H9 (cell line): ENCODE measurements around the gene UBQLN4. TPM values are rescaled to one million over a fixed set of nuclear protein-coding genes. Genes with fewer than 3 reads are reported as not detected.
A peak's percentile ranks its signal among the peaks of the same experiment; 100 is the strongest.

Experiments used
- DNase-seq: peaks from one replicate; pipeline ENCODE4 v3.0.0-alpha.2; 2017
- H2AFZ ChIP-seq: one replicate; pipeline ENCODE4 v1.6.1; 2013; ENCODE audit warnings: mild to moderate bottlenecking, low read length, control low read depth, moderate library complexity
- H2AK5ac ChIP-seq: 2 replicates; pipeline ENCODE4 v1.6.1; 2013; ENCODE audit warnings: low read length, control low read depth, mixed read lengths; ENCODE audit not compliant: insufficient read length
- H2BK120ac ChIP-seq: one replicate; pipeline ENCODE4 v1.6.1; 2013; ENCODE audit warnings: low read depth, mild to moderate bottlenecking, low read length, control low read depth, inconsistent platforms; ENCODE audit not compliant: poor library complexity, severe bottlenecking
- H2BK12ac ChIP-seq: 2 replicates; pipeline ENCODE4 v1.6.1; 2013; ENCODE audit warnings: low read length, control low read depth, mixed read lengths, low read depth; ENCODE audit not compliant: insufficient read length
- H2BK15ac ChIP-seq: 2 replicates; pipeline ENCODE4 v1.6.1; 2013; ENCODE audit warnings: low read depth, low read length, control low read depth
- H2BK20ac ChIP-seq: one replicate; pipeline ENCODE4 v1.6.1; 2013; ENCODE audit warnings: low read depth, mild to moderate bottlenecking, low read length, control low read depth, inconsistent platforms; ENCODE audit not compliant: poor library complexity, severe bottlenecking
- H2BK5ac ChIP-seq: 2 replicates; pipeline ENCODE4 v1.6.1; 2013; ENCODE audit warnings: low read length, control low read depth, mixed read lengths; ENCODE audit not compliant: insufficient read length
- H3K14ac ChIP-seq: 2 replicates; pipeline ENCODE4 v1.6.1; 2013; ENCODE audit warnings: low read length, control low read depth; ENCODE audit not compliant: insufficient read depth
- H3K18ac ChIP-seq: 2 replicates; pipeline ENCODE4 v1.6.1; 2013; ENCODE audit warnings: low read depth, mild to moderate bottlenecking, mixed read lengths, low read length, control low read depth; ENCODE audit not compliant: insufficient read length
- H3K23ac ChIP-seq: 2 replicates; pipeline ENCODE4 v1.6.1; 2013; ENCODE audit warnings: low read length, control low read depth, mixed read lengths, low read depth; ENCODE audit not compliant: insufficient read length
- H3K23me2 ChIP-seq: 2 replicates; pipeline ENCODE4 v1.6.1; 2013; ENCODE audit warnings: low read depth, mild to moderate bottlenecking, mixed read lengths, low read length, control low read depth; ENCODE audit not compliant: insufficient read length, poor library complexity, severe bottlenecking
- H3K27ac ChIP-seq: 2 replicates; pipeline ENCODE4 v1.5.1; 2013; ENCODE audit warnings: low read length, control low read depth, mixed read lengths, low read depth; ENCODE audit not compliant: insufficient read length
- H3K27me3 ChIP-seq: 2 replicates; pipeline ENCODE4 v1.6.1; 2013; ENCODE audit warnings: low read length, control low read depth, inconsistent platforms; ENCODE audit not compliant: insufficient read depth
- H3K4ac ChIP-seq: 2 replicates; pipeline ENCODE4 v1.6.1; 2013; ENCODE audit warnings: low read depth, mild to moderate bottlenecking, control low read depth, inconsistent platforms, low read length, moderate library complexity
- H3K4me1 ChIP-seq: 2 replicates; pipeline ENCODE4 v1.6.1; 2013; ENCODE audit warnings: low read length, control low read depth, inconsistent platforms; ENCODE audit not compliant: insufficient read depth
- H3K4me2 ChIP-seq: 2 replicates; pipeline ENCODE4 v1.6.1; 2013; ENCODE audit warnings: low read length, control low read depth, mixed read lengths; ENCODE audit not compliant: insufficient read length, insufficient read depth
- H3K56ac ChIP-seq: 2 replicates; pipeline ENCODE4 v1.6.1; 2013; ENCODE audit warnings: low read depth, mild to moderate bottlenecking, mixed read lengths, low read length, control low read depth; ENCODE audit not compliant: insufficient read length
- H3K79me1 ChIP-seq: 2 replicates; pipeline ENCODE4 v1.6.1; 2013; ENCODE audit warnings: low read depth, mild to moderate bottlenecking, moderate library complexity, low read length, control low read depth, inconsistent platforms; ENCODE audit not compliant: insufficient read depth, poor library complexity, severe bottlenecking
- H3K79me2 ChIP-seq: 2 replicates; pipeline ENCODE4 v1.6.1; 2013; ENCODE audit warnings: low read length, control low read depth, inconsistent platforms; ENCODE audit not compliant: insufficient read depth
- H3K9ac ChIP-seq: 2 replicates; pipeline ENCODE4 v1.6.1; 2013; ENCODE audit warnings: low read length, control low read depth, mixed read lengths; ENCODE audit not compliant: insufficient read length; ENCODE audit errors: extremely low read depth
- H3K9me3 ChIP-seq: one replicate; pipeline ENCODE4 v1.6.1; 2013; ENCODE audit warnings: low read depth, low read length, inconsistent platforms; ENCODE audit not compliant: control insufficient read depth
- H3T11ph ChIP-seq: one replicate; pipeline ENCODE4 v1.6.1; 2013; ENCODE audit warnings: mild to moderate bottlenecking, low read length, control low read depth, inconsistent platforms
- H4K20me1 ChIP-seq: one replicate; pipeline ENCODE4 v1.6.1; 2013; ENCODE audit not compliant: control insufficient read depth, insufficient read length, insufficient read depth
- H4K5ac ChIP-seq: 2 replicates; pipeline ENCODE4 v1.6.1; 2013; ENCODE audit warnings: low read depth, mild to moderate bottlenecking, mixed read lengths, low read length, control low read depth; ENCODE audit not compliant: insufficient read length
- H4K8ac ChIP-seq: replicated peaks from 2 replicates; pipeline ENCODE4 v1.6.1; 2013; ENCODE audit warnings: low read length, control low read depth, mixed read lengths, low read depth; ENCODE audit not compliant: insufficient read length
- H4K91ac ChIP-seq: 2 replicates; pipeline ENCODE4 v1.6.1; 2013; ENCODE audit warnings: low read depth, mild to moderate bottlenecking, moderate library complexity, mixed read lengths, low read length, control low read depth; ENCODE audit not compliant: insufficient read length
- H3K27ac Mint-ChIP-seq, 3 experiments: 2 replicates in 2 of 3; 3 replicates in 1 of 3; pipeline ENCODE4 v1.8.0; 2020 to 2021; ENCODE audit warnings: mixed read lengths in 3 of 3, mild to moderate bottlenecking in 1 of 3, moderate library complexity in 1 of 3
- H3K27me3 Mint-ChIP-seq: 2 replicates; pipeline ENCODE4 v1.8.0; 2021; ENCODE audit warnings: low read depth, mild to moderate bottlenecking, moderate library complexity, mixed read lengths
- H3K36me3 Mint-ChIP-seq, 3 experiments: 2 replicates in 2 of 3; 3 replicates in 1 of 3; pipeline ENCODE4 v1.8.0; 2020 to 2021; ENCODE audit warnings: low read depth in 3 of 3, mixed read lengths in 3 of 3; ENCODE audit not compliant: insufficient read depth in 1 of 3
- H3K4me1 Mint-ChIP-seq, 2 experiments: 2 replicates each; pipeline ENCODE4 v1.8.0; 2020; ENCODE audit warnings: mixed read lengths in 2 of 2
- H3K4me3 Mint-ChIP-seq, 2 experiments: 2 replicates in 1 of 2; 3 replicates in 1 of 2; pipeline ENCODE4 v1.8.0; 2020 to 2021; ENCODE audit warnings: mild to moderate bottlenecking in 2 of 2, mixed read lengths in 2 of 2, moderate library complexity in 1 of 2
- H3K9me3 Mint-ChIP-seq, 2 experiments: 2 replicates in 1 of 2; 3 replicates in 1 of 2; pipeline ENCODE4 v1.8.0; 2020; ENCODE audit warnings: mild to moderate bottlenecking in 2 of 2, mixed read lengths in 2 of 2, moderate library complexity in 1 of 2
- CTCF ChIP-seq: fragments of 200-600 bp; sonication (generic); conservative IDR thresholded peaks from 3 replicates; pipeline ENCODE4 v1.8.0; 2021; ENCODE audit warnings: antibody characterized with exemption, mild to moderate bottlenecking
- WGBS: extraction: QIAGEN DNeasy Blood & Tissue Kit; methylation state at CpG from one replicate; pipeline ENCODE4 v1.1.7; 2013; ENCODE audit warnings: missing lambda C conversion rate, low lambda C conversion rate, mixed read lengths; ENCODE audit not compliant: insufficient read length; ENCODE audit errors: extremely low coverage; 5-methylcytosine and 5-hydroxymethylcytosine counted together
- total RNA-seq: library from RNA; stranded (reverse); gene quantifications from 2 replicates; pipeline ENCODE4 v1.2.1, GENCODE V29; 2021

The UBQLN4 gene
- total RNA-seq, 1 experiment from 2014 or later = 49.4 TPM

GRCh38 chr1:156073740-156074139 lies 20.1 kb upstream of the UBQLN4 start:
- no peaks in the 10 kb centered on the region for H3K9me3 Mint-ChIP-seq
- Histone ChIP-seq H2BK20ac (no peak overlapping the region), H4K91ac (no peak overlapping the region), H2AFZ (no peak overlapping the region), H2BK12ac (no peak overlapping the region), H3K27me3 (no peaks in the 10 kb centered on the region), H3K27ac (no peak overlapping the region), H3K9ac (no peak overlapping the region), H3K79me2 (peaks cover 5% of the 10 kb centered on the region; the same call in 1 of the 2 replicates), H3K23me2 (no peaks in the 10 kb centered on the region), H4K20me1 (no peaks in the 10 kb centered on the region), H3K56ac (no peak overlapping the region), H2BK15ac (no peak overlapping the region), H3K14ac (no peak overlapping the region), H2AK5ac (no peak overlapping the region), H3K4ac (no peak overlapping the region), H4K8ac (no peak overlapping the region), H3K9me3 (no peaks in the 10 kb centered on the region), H3K4me2 (no peak overlapping the region), H2BK5ac (no peak overlapping the region), H4K5ac (no peak overlapping the region), H3K18ac (no peak overlapping the region), H3K23ac (no peak overlapping the region), H3K79me1 (no peaks in the 10 kb centered on the region), H2BK120ac (no peak overlapping the region), H3T11ph (no peak overlapping the region), H3K4me1 (peaks cover 27% of the 10 kb centered on the region)
- no CpG with 5 or more reads among the region's 5 CpGs for WGBS
- peak; percentile 85 for DNase-seq
- no peaks in the 10 kb centered on the region for H3K27me3 Mint-ChIP-seq
- no peak for TF ChIP-seq CTCF
- peaks cover 10 to 60% (median 59%) of the 10 kb centered on the region in 3 experiments; a peak in 6 of 7 replicates for H3K36me3 Mint-ChIP-seq
- H3K4me3 Mint-ChIP-seq = peak overlapping the region; percentile 41 to 73
- H3K4me1 Mint-ChIP-seq = peaks cover 72 to 83% of the 10 kb centered on the region in 2 experiments
- H3K27ac Mint-ChIP-seq = peak overlapping the region; percentile 94 to 95 (median 95)
